ENCODE results near the gene METTL16. TPM values are rescaled to one million over a fixed set of nuclear protein-coding genes. Genes with fewer than 3 reads are reported as not detected.

The METTL16 gene
- total and polyA plus RNA-seq, 2 donors (not counting 1 experiment from before 2014, with no cell fraction given) = 19.2 to 56.5 TPM

- intact Hi-C loops (cut with micrococcal nuclease) = no loop called here
- H4K20me1 ChIP-seq (ENCODE audit: control insufficient read depth, insufficient read depth, low read length, poor library complexity, severe bottlenecking) = peaks cover 6% of the 10 kb centered on the region
- POLR2A ChIA-PET = interaction anchor here (0.6 kb wide), 1 partner anchor 193 kb away, joined by 3 read pairs; no protein-coding TSS in a partner anchor
Measured at GRCh38 chr17:2435862-2436261, 75.8 kb downstream of the METTL16 start.

More at GRCh38 chr17:2435862-2436261, 75.8 kb downstream of the METTL16 start:
- no peak overlapping the region for H2AFZ ChIP-seq (ENCODE audit: insufficient read depth, low read depth, low read length, poor library complexity, severe bottlenecking)
- DNase-seq = no peak
- H3K36me3 ChIP-seq (replicated peaks in 1 of 2; ENCODE audit: control extremely low read depth in 1 of 2, control insufficient read depth in 1 of 2, extremely low read depth in 1 of 2, insufficient read depth in 2 of 2, low read length in 1 of 2) = peaks cover 3 to 65% of the 10 kb centered on the region in 2 experiments
- H3K4me2 ChIP-seq (replicated peaks; ENCODE audit: low read depth, low read length, poor library complexity, severe bottlenecking) = no peak overlapping the region
- no peak overlapping the region for H3K4me3 Mint-ChIP-seq
- no peaks in the 10 kb centered on the region for H3K4me1 Mint-ChIP-seq
- no peaks in the 10 kb centered on the region for H3K4me1 ChIP-seq (ENCODE audit: control insufficient read depth in 2 of 2, insufficient read depth in 2 of 2, low read length in 2 of 2)
- CTCF ChIA-PET = interaction anchor here (0.6 to 2.1 kb wide), 2 partner anchors 20 to 1181 kb away, joined by 3 to 7 read pairs; no protein-coding TSS in a partner anchor
- no peaks in the 10 kb centered on the region for H3K79me2 ChIP-seq (ENCODE audit: control insufficient read depth, insufficient read depth, low read length)
- no peak for ATAC-seq (ENCODE audit: low read depth)
- no peak overlapping the region for H3K4me3 ChIP-seq (ENCODE audit: control extremely low read depth in 1 of 5, extremely low read depth in 1 of 5, insufficient read depth in 1 of 5, low read depth in 2 of 5, low read length in 4 of 5)
- WGBS (ENCODE audit: insufficient coverage) = 82% methylated on average over 3 of the region's 9 CpGs
- no peak overlapping the region for H3K27ac Mint-ChIP-seq
- TF ChIP-seq EZH2 (IDR thresholded peaks at IDR 0.05; ENCODE audit: borderline replicate concordance, insufficient read depth, low read depth, low read length, poor library complexity, severe bottlenecking) = no peak
- no peak for TF ChIP-seq CTCF (IDR thresholded peaks at IDR 0.05)
- H3K27ac ChIP-seq (ENCODE audit: low read length in 2 of 2) = no peak overlapping the region
- no peaks in the 10 kb centered on the region for H3K9me3 Mint-ChIP-seq (ENCODE audit: insufficient read depth)
- H3K27me3 ChIP-seq (replicated peaks in 1 of 4; ENCODE audit: control extremely low read depth in 1 of 4, control insufficient read depth in 3 of 4, insufficient read depth in 4 of 4, low read length in 3 of 4) = no peaks in the 10 kb centered on the region
- no peak overlapping the region for H3K9ac ChIP-seq (ENCODE audit: low read length)
- no peaks in the 10 kb centered on the region for H3K27me3 Mint-ChIP-seq
- no peaks in the 10 kb centered on the region for H3K9me3 ChIP-seq (ENCODE audit: control extremely low read depth in 1 of 3, control insufficient read depth in 2 of 3, insufficient read depth in 1 of 3, low read length in 2 of 3)

Data from B cell (primary cell).